Fibroblast of lung (primary cell): ENCODE data around the gene LCN1. TPM values are rescaled to one million over a fixed set of nuclear protein-coding genes. Genes with fewer than 3 reads are reported as not detected.

ENCODE experiments used
- DNase-seq, 2 donors: peaks; one replicate each; pipeline versions ENCODE4 v3.0.0 to v3.0.0-alpha.2; 2010; ENCODE audit warnings: low read depth in 2 of 2
- H2AFZ ChIP-seq: 2 replicates; pipeline ENCODE4 v1.5.1; 2012; ENCODE audit warnings: low read length, control low read depth, inconsistent platforms
- H3K27ac ChIP-seq: 2 replicates; pipeline ENCODE4 v1.5.1; 2011; ENCODE audit warnings: low read length, control low read depth; ENCODE audit not compliant: insufficient read depth
- H3K27me3 ChIP-seq: 2 replicates; pipeline ENCODE4 v1.5.1; 2011; ENCODE audit warnings: mild to moderate bottlenecking, low read length; ENCODE audit not compliant: control insufficient read depth, insufficient read depth
- H3K36me3 ChIP-seq: 2 replicates; pipeline ENCODE4 v1.5.1; 2011; ENCODE audit warnings: low read length; ENCODE audit not compliant: control insufficient read depth, insufficient read depth
- H3K4me1 ChIP-seq: 2 replicates; pipeline ENCODE4 v1.5.1; 2011; ENCODE audit warnings: low read length; ENCODE audit not compliant: control insufficient read depth, insufficient read depth; ENCODE audit errors: extremely low read depth
- H3K4me2 ChIP-seq: 2 replicates; pipeline ENCODE4 v1.5.1; 2011; ENCODE audit warnings: low read length, control low read depth; ENCODE audit not compliant: insufficient read depth; ENCODE audit errors: extremely low read depth
- H3K4me3 ChIP-seq, 4 experiments: fragments of 200-600 bp in 1 of 4; sonication (generic) in 1 of 4; replicated peaks in 1 of 4; 2 replicates each; pipeline ENCODE4 v1.5.1; 2011 to 2016; ENCODE audit warnings: low read length in 4 of 4, low read depth in 3 of 4, mild to moderate bottlenecking in 3 of 4, control low read depth in 2 of 4, inconsistent platforms in 1 of 4, mixed read lengths in 1 of 4; ENCODE audit not compliant: insufficient read depth in 1 of 4; ENCODE audit errors: control extremely low read depth in 1 of 4
- H3K79me2 ChIP-seq: 2 replicates; pipeline ENCODE4 v1.5.1; 2012; ENCODE audit warnings: mild to moderate bottlenecking, low read length, inconsistent platforms; ENCODE audit not compliant: control insufficient read depth, insufficient read depth
- H3K9ac ChIP-seq: 2 replicates; pipeline ENCODE4 v1.5.1; 2011; ENCODE audit warnings: mild to moderate bottlenecking, low read length, control low read depth; ENCODE audit not compliant: insufficient read depth
- H3K9me3 ChIP-seq: 2 replicates; pipeline ENCODE4 v1.5.1; 2012; ENCODE audit warnings: low read depth, low read length; ENCODE audit not compliant: control insufficient read depth, insufficient read depth
- H4K20me1 ChIP-seq: 2 replicates; pipeline ENCODE4 v1.5.1; 2011; ENCODE audit warnings: low read length; ENCODE audit not compliant: control insufficient read depth, insufficient read depth; ENCODE audit errors: extremely low read depth
- CTCF ChIP-seq, 2 donors: IDR thresholded peaks in 1 of 2; conservative IDR thresholded peaks in 1 of 2; 1 replicate in 1 of 2; 2 replicates in 1 of 2; pipeline ENCODE4 v1.5.1; 2011 to 2012; ENCODE audit warnings: low read length in 2 of 2, control low read depth in 1 of 2, inconsistent platforms in 1 of 2, low read depth in 1 of 2, mild to moderate bottlenecking in 1 of 2
- EZH2 ChIP-seq: IDR thresholded peaks from 2 replicates; pipeline ENCODE4 v1.5.1; 2012; ENCODE audit warnings: low read length, control low read depth, mild to moderate bottlenecking; ENCODE audit errors: missing control alignments
- polyA plus RNA-seq, 2 donors: library from polyadenylated mRNA; depleted of rRNA in 1 of 2; stranded (reverse) in 1 of 2; unstranded in 1 of 2; fragments of >200 nt; gene quantifications; 2 replicates each; pipeline ENCODE4 v1.2.1, GENCODE V29; 2011 to 2012; ENCODE audit warnings: missing spikeins in 1 of 2
- total RNA-seq: library from RNA; depleted of rRNA; stranded (reverse); fragments of >200 nt; gene quantifications from 2 replicates; pipeline ENCODE4 v1.2.1, GENCODE V29; 2014

The LCN1 gene
- total and polyA plus RNA-seq, 2 donors (not counting 1 experiment from before 2014, with no cell fraction given), result not detected

GRCh38 chr9:135572233-135572632 is 51.0 kb downstream of the LCN1 start:
- H2AFZ ChIP-seq, result no peak overlapping the region
- H3K36me3 ChIP-seq, result no peaks in the 10 kb centered on the region
- no peak overlapping the region for H3K4me3 ChIP-seq
- H3K4me2 ChIP-seq, result no peak overlapping the region
- H4K20me1 ChIP-seq, result no peaks in the 10 kb centered on the region
- no peak for DNase-seq
- no peaks in the 10 kb centered on the region for H3K27me3 ChIP-seq
- TF ChIP-seq CTCF (conservative IDR thresholded peaks at IDR 0.05 in 1 of 2, IDR thresholded peaks at IDR 0.05 in 1 of 2; ENCODE audit: low read depth in 1 of 2, low read length in 2 of 2) (no peak), EZH2 (no peak)
- H3K4me1 ChIP-seq, result no peaks in the 10 kb centered on the region
- no peaks in the 10 kb centered on the region for H3K79me2 ChIP-seq
- H3K9me3 ChIP-seq, result no peaks in the 10 kb centered on the region
- H3K27ac ChIP-seq, result no peak overlapping the region
- H3K9ac ChIP-seq, result no peak overlapping the region

GRCh38 chr9:135573124-135573523 is 51.9 kb downstream of the LCN1 start:
- H3K9ac ChIP-seq, result no peak overlapping the region
- H4K20me1 ChIP-seq, result no peaks in the 10 kb centered on the region
- H3K27ac ChIP-seq, result no peak overlapping the region
- no peaks in the 10 kb centered on the region for H3K27me3 ChIP-seq
- no peak overlapping the region for H2AFZ ChIP-seq
- no peaks in the 10 kb centered on the region for H3K79me2 ChIP-seq
- H3K4me3 ChIP-seq, result no peak overlapping the region
- no peak for DNase-seq
- TF ChIP-seq CTCF (conservative IDR thresholded peaks at IDR 0.05 in 1 of 2, IDR thresholded peaks at IDR 0.05 in 1 of 2; ENCODE audit: low read depth in 1 of 2, low read length in 2 of 2) (no peak), EZH2 (no peak)
- H3K4me2 ChIP-seq, result no peak overlapping the region
- H3K9me3 ChIP-seq, result no peaks in the 10 kb centered on the region
- H3K36me3 ChIP-seq, result no peaks in the 10 kb centered on the region
- no peaks in the 10 kb centered on the region for H3K4me1 ChIP-seq

GRCh38 chr9:135574331-135574730 is 53.1 kb downstream of the LCN1 start:
- Histone ChIP-seq H3K9ac (no peak overlapping the region), H3K9me3 (no peaks in the 10 kb centered on the region), H3K36me3 (no peaks in the 10 kb centered on the region), H3K27ac (no peak overlapping the region), H3K79me2 (no peaks in the 10 kb centered on the region), H3K27me3 (no peaks in the 10 kb centered on the region), H3K4me3 (no peak overlapping the region), H2AFZ (no peak overlapping the region), H3K4me2 (no peak overlapping the region), H3K4me1 (no peaks in the 10 kb centered on the region), H4K20me1 (no peaks in the 10 kb centered on the region)
- no peak for DNase-seq
- no peak for TF ChIP-seq EZH2
- TF ChIP-seq CTCF (conservative IDR thresholded peaks at IDR 0.05 in 1 of 2, IDR thresholded peaks at IDR 0.05 in 1 of 2; ENCODE audit: low read depth in 1 of 2, low read length in 2 of 2), result no peak
